B cell (primary cell): ENCODE data around the gene TIGD3. TPM values are rescaled to one million over a fixed set of nuclear protein-coding genes. Genes with fewer than 3 reads are reported as not detected.
A peak's percentile ranks its signal among the peaks of the same experiment; 100 is the strongest.

Experiments used
- ATAC-seq: fragments of 200-7000 bp; cut with Tn5 transposase; one replicate; pipeline ENCODE4 v1.10.0; 2021; ENCODE audit warnings: low read depth, mild to moderate bottlenecking, moderate number of reproducible peaks, moderate library complexity
- CTCF ChIA-PET: fragments of 350-600 bp; sonication (Branson Sonifier 250); formaldehyde crosslinking; loops from one replicate; lab custom pipeline; 2021; ENCODE audit warnings: antibody characterized with exemption, inconsistent platforms; lab: Charles Lee
- POLR2A ChIA-PET: fragments of 350-600 bp; sonication (Branson Sonifier 250); formaldehyde crosslinking; loops from one replicate; lab custom pipeline; 2021; ENCODE audit warnings: antibody characterized with exemption; lab: Charles Lee
- DNase-seq: peaks from one replicate; pipeline ENCODE4 v3.0.0; 2013
- H2AFZ ChIP-seq: 2 replicates; pipeline ENCODE4 v1.6.1; 2012; ENCODE audit warnings: mild to moderate bottlenecking, low read depth, low read length; ENCODE audit not compliant: insufficient read depth, poor library complexity, severe bottlenecking
- H3K27ac ChIP-seq, 2 donors: 1 replicate in 1 of 2; 2 replicates in 1 of 2; pipeline ENCODE4 v1.5.1; 2012 to 2013; ENCODE audit warnings: low read length in 2 of 2, mild to moderate bottlenecking in 2 of 2, moderate library complexity in 1 of 2
- H3K27me3 ChIP-seq, 4 experiments: fragments of 200-600 bp in 1 of 4; sonication (generic) in 1 of 4; replicated peaks in 1 of 4; 1 replicate in 2 of 4; 2 replicates in 2 of 4; pipeline versions ENCODE4 v1.6.1 to v1.7.0; 2013 to 2016; ENCODE audit warnings: low read length in 3 of 4, mild to moderate bottlenecking in 2 of 4, mixed read lengths in 1 of 4, moderate library complexity in 1 of 4; ENCODE audit not compliant: insufficient read depth in 4 of 4, control insufficient read depth in 3 of 4; ENCODE audit errors: control extremely low read depth in 1 of 4
- H3K36me3 ChIP-seq, 2 experiments: replicated peaks in 1 of 2; 1 replicate in 1 of 2; 2 replicates in 1 of 2; pipeline versions ENCODE4 v1.6.1 to v1.7.1; 2013; ENCODE audit warnings: low read length in 1 of 2; ENCODE audit not compliant: insufficient read depth in 2 of 2, control insufficient read depth in 1 of 2; ENCODE audit errors: control extremely low read depth in 1 of 2, extremely low read depth in 1 of 2
- H3K4me1 ChIP-seq, 2 donors: fragments of 200-600 bp in 1 of 2; sonication (generic) in 1 of 2; 1 replicate in 1 of 2; 2 replicates in 1 of 2; pipeline versions ENCODE4 v1.5.1 to v1.6.1; 2013 to 2017; ENCODE audit warnings: low read length in 2 of 2; ENCODE audit not compliant: control insufficient read depth in 2 of 2, insufficient read depth in 2 of 2
- H3K4me2 ChIP-seq: replicated peaks from 2 replicates; pipeline ENCODE3; 2012; ENCODE audit warnings: mild to moderate bottlenecking, low read depth, low read length; ENCODE audit not compliant: poor library complexity, severe bottlenecking
- H3K4me3 ChIP-seq, 5 experiments: fragments of 200-600 bp in 1 of 5; sonication (generic) in 1 of 5; 1 replicate in 3 of 5; 2 replicates in 2 of 5; pipeline versions ENCODE4 v1.5.1 to v1.7.0; 2011 to 2016; ENCODE audit warnings: low read length in 4 of 5, mild to moderate bottlenecking in 4 of 5, low read depth in 2 of 5, control low read depth in 1 of 5, moderate library complexity in 1 of 5; ENCODE audit not compliant: insufficient read depth in 1 of 5; ENCODE audit errors: control extremely low read depth in 1 of 5, extremely low read depth in 1 of 5
- H3K79me2 ChIP-seq: fragments of 200-600 bp; sonication (generic); one replicate; pipeline ENCODE4 v1.6.0; 2016; ENCODE audit warnings: low read length; ENCODE audit not compliant: control insufficient read depth, insufficient read depth
- H3K9ac ChIP-seq: fragments of 200-600 bp; sonication (generic); 2 replicates; pipeline ENCODE4 v1.6.1; 2017; ENCODE audit warnings: mild to moderate bottlenecking, low read length, moderate library complexity
- H3K9me3 ChIP-seq, 3 donors: one replicate each; pipeline versions ENCODE4 v1.6.1 to v1.7.1; 2013; ENCODE audit warnings: low read length in 2 of 3; ENCODE audit not compliant: control insufficient read depth in 2 of 3, insufficient read depth in 1 of 3; ENCODE audit errors: control extremely low read depth in 1 of 3
- H4K20me1 ChIP-seq: 2 replicates; pipeline ENCODE4 v1.6.0; 2012; ENCODE audit warnings: mild to moderate bottlenecking, low read length; ENCODE audit not compliant: insufficient read depth, control insufficient read depth, poor library complexity, severe bottlenecking
- H3K27ac Mint-ChIP-seq: one replicate; pipeline ENCODE4 v1.8.0; 2021; ENCODE audit warnings: mixed read lengths
- H3K27me3 Mint-ChIP-seq: one replicate; pipeline ENCODE4 v1.8.0; 2021; ENCODE audit warnings: mixed read lengths
- H3K4me1 Mint-ChIP-seq: one replicate; pipeline ENCODE4 v1.8.0; 2021; ENCODE audit warnings: mixed read lengths
- H3K4me3 Mint-ChIP-seq: one replicate; pipeline ENCODE4 v1.8.0; 2021; ENCODE audit warnings: mixed read lengths
- H3K9me3 Mint-ChIP-seq: one replicate; pipeline ENCODE4 v1.8.0; 2022; ENCODE audit warnings: mixed read lengths; ENCODE audit not compliant: insufficient read depth
- CTCF ChIP-seq: fragments of 200-600 bp; IDR thresholded peaks from one replicate; pipeline ENCODE4 v1.8.0; 2022; ENCODE audit warnings: antibody characterized with exemption, mild to moderate bottlenecking
- EZH2 ChIP-seq: IDR thresholded peaks from 2 replicates; pipeline ENCODE4 v1.6.1; 2012; ENCODE audit warnings: borderline replicate concordance, low read depth, mild to moderate bottlenecking, moderate library complexity, low read length; ENCODE audit not compliant: insufficient read depth, poor library complexity, severe bottlenecking
- WGBS: methylation state at CpG from one replicate; pipeline ENCODE4 v1.1.5; 2013; ENCODE audit warnings: missing lambda C conversion rate; ENCODE audit not compliant: insufficient coverage; 5-methylcytosine and 5-hydroxymethylcytosine counted together
- intact Hi-C: fragments of 100-400 bp; cut with micrococcal nuclease; formaldehyde crosslinking; loops from one replicate; pipeline ENCODE4 v1.10.0; 2022
- polyA plus RNA-seq: library from polyadenylated mRNA; depleted of rRNA; stranded (reverse); fragments of >200 nt; gene quantifications from 2 replicates; pipeline ENCODE4 v1.2.3, GENCODE V29; 2012
- total RNA-seq, 2 donors: library from RNA; stranded (reverse); fragments of 120-200 nt in 1 of 2; gene quantifications; 1 replicate in 1 of 2; 2 replicates in 1 of 2; pipeline versions ENCODE4 v1.2.3 to v1.2.4, GENCODE V29; 2013 to 2022

TIGD3 gene
- total and polyA plus RNA-seq, 2 donors (not counting 1 experiment from before 2014, with no cell fraction given), result 3.8 to 6.1 TPM

- Mint-ChIP-seq H3K4me1 (peaks cover 34% of the 10 kb centered on the region), H3K27me3 (no peaks in the 10 kb centered on the region), H3K9me3 (no peaks in the 10 kb centered on the region), H3K27ac (peak overlapping the region; percentile 56), H3K4me3 (no peak overlapping the region)
- Histone ChIP-seq H3K4me2 (no peak overlapping the region), H3K9ac (no peak overlapping the region), H3K36me3 (peaks cover 0 to 44% of the 10 kb centered on the region in 2 experiments), H3K4me1 (peaks cover 27 to 48% of the 10 kb centered on the region in 2 donors), H3K27ac (peak overlapping the region; percentile 81 to 86), H3K27me3 (no peaks in the 10 kb centered on the region), H3K79me2 (peaks cover 4% of the 10 kb centered on the region), H2AFZ (no peak overlapping the region), H4K20me1 (no peaks in the 10 kb centered on the region), H3K9me3 (no peaks in the 10 kb centered on the region), H3K4me3 (no peak overlapping the region)
- DNase-seq, result no peak
- ChIA-PET CTCF (interaction anchor here (0.8 to 8.0 kb wide), 2 partner anchors 14 to 103 kb away, joined by 3 to 66 read pairs; no protein-coding TSS in a partner anchor), POLR2A (interaction anchor here (1.0 to 3.1 kb wide), 9 partner anchors 12 to 102 kb away, joined by 3 to 32 read pairs (median 9); partner anchors contain the start of genes FRMD8 and MALAT1)
- no CpG with 5 or more reads among the region's 2 CpGs for WGBS
- ATAC-seq, result no peak
- intact Hi-C loops, result loop anchor here (1.0 kb wide), 3 partner anchors 14 to 20 kb away; partner anchors contain the start of genes FRMD8 and SLC25A45
- TF ChIP-seq CTCF (no peak), EZH2 (no peak)
These were observed 48.2 kb downstream of the TIGD3 start for GRCh38 chr11:65402790-65403189.

- H3K4me3 ChIP-seq, result peak overlapping the region in 2 of 5 experiments; percentile 10 to 22
- Mint-ChIP-seq H3K27me3 (no peaks in the 10 kb centered on the region), H3K27ac (peak overlapping the region; percentile 96), H3K4me3 (peak overlapping the region; percentile 71), H3K9me3 (no peaks in the 10 kb centered on the region), H3K4me1 (peaks cover 40% of the 10 kb centered on the region)
- DNase-seq (peak; percentile 91), ATAC-seq (peak; percentile 68)
- TF ChIP-seq CTCF, result no peak
- no peak overlapping the region for H2AFZ ChIP-seq
- 5% methylated on average over 11 of the region's 12 CpGs for WGBS
- intact Hi-C loops, result loop anchor here (1.0 kb wide), 3 partner anchors 13 to 21 kb away; partner anchors contain the start of genes FRMD8 and SLC25A45
- CTCF ChIA-PET, result interaction anchor here (0.8 to 8.0 kb wide), 5 partner anchors 13 to 105 kb away, joined by 3 to 66 read pairs (median 5); no protein-coding TSS in a partner anchor
- peak overlapping the region; percentile 81 to 86 for H3K27ac ChIP-seq
- POLR2A ChIA-PET, result interaction anchor here (0.5 to 3.1 kb wide), 18 partner anchors 11 to 308 kb away, joined by 3 to 32 read pairs (median 4); partner anchors contain the start of genes FAM89B, FRMD8, MALAT1 and NEAT1
- H3K36me3 ChIP-seq, result peaks cover 0 to 41% of the 10 kb centered on the region in 2 experiments
- H3K9me3 ChIP-seq, result no peaks in the 10 kb centered on the region
- peaks cover 34 to 57% of the 10 kb centered on the region in 2 donors for H3K4me1 ChIP-seq
- H3K4me2 ChIP-seq, result peak overlapping the region; percentile 70
- H3K79me2 ChIP-seq, result peaks cover 9% of the 10 kb centered on the region
- no peaks in the 10 kb centered on the region for H3K27me3 ChIP-seq
- H4K20me1 ChIP-seq, result no peaks in the 10 kb centered on the region
- H3K9ac ChIP-seq, result peak overlapping the region; percentile 27
These were observed 49.1 kb downstream of the TIGD3 start for GRCh38 chr11:65403607-65404121.
